ENCODE measurements around the gene EIF1AD.

The EIF1AD gene

GRCh38 chr11:65981101-65981740 lies 20.7 kb downstream of the EIF1AD start:
- no peak overlapping the region for H3K4me3 ChIP-seq (replicated peaks; ENCODE audit: low read depth, low read length)
- H3K36me3 ChIP-seq (ENCODE audit: control insufficient read depth, insufficient read depth, low read length) = peaks cover 19% of the 10 kb centered on the region
- no peak for DNase-seq (ENCODE audit: extremely low read depth, insufficient read length)
- TF ChIP-seq CTCF (IDR thresholded peaks at IDR 0.05; ENCODE audit: insufficient read depth, low read length, poor library complexity, severe bottlenecking) = no peak
- H3K27me3 ChIP-seq (replicated peaks; ENCODE audit: control insufficient read depth, insufficient read depth, low read length) = no peaks in the 10 kb centered on the region

GRCh38 chr11:65979261-65979759 lies 22.6 kb downstream of the EIF1AD start:
- peaks cover 19% of the 10 kb centered on the region for H3K36me3 ChIP-seq (ENCODE audit: control insufficient read depth, insufficient read depth, low read length)
- TF ChIP-seq CTCF (IDR thresholded peaks at IDR 0.05; ENCODE audit: insufficient read depth, low read length, poor library complexity, severe bottlenecking) = no peak
- H3K27me3 ChIP-seq (replicated peaks; ENCODE audit: control insufficient read depth, insufficient read depth, low read length) = no peaks in the 10 kb centered on the region
- no peak overlapping the region for H3K4me3 ChIP-seq (replicated peaks; ENCODE audit: low read depth, low read length)
- no peak for DNase-seq (ENCODE audit: extremely low read depth, insufficient read length)

- Histone ChIP-seq H3K4me3 (replicated peaks; ENCODE audit: low read depth, low read length) (no peak overlapping the region), H3K36me3 (ENCODE audit: control insufficient read depth, insufficient read depth, low read length) (peaks cover 19% of the 10 kb centered on the region), H3K27me3 (replicated peaks; ENCODE audit: control insufficient read depth, insufficient read depth, low read length) (no peaks in the 10 kb centered on the region)
- TF ChIP-seq CTCF (IDR thresholded peaks at IDR 0.05; ENCODE audit: insufficient read depth, low read length, poor library complexity, severe bottlenecking) = no peak
- no peak for DNase-seq (ENCODE audit: extremely low read depth, insufficient read length)
Measured at GRCh38 chr11:65978391-65979238, 23.3 kb downstream of the EIF1AD start.

DNA sequence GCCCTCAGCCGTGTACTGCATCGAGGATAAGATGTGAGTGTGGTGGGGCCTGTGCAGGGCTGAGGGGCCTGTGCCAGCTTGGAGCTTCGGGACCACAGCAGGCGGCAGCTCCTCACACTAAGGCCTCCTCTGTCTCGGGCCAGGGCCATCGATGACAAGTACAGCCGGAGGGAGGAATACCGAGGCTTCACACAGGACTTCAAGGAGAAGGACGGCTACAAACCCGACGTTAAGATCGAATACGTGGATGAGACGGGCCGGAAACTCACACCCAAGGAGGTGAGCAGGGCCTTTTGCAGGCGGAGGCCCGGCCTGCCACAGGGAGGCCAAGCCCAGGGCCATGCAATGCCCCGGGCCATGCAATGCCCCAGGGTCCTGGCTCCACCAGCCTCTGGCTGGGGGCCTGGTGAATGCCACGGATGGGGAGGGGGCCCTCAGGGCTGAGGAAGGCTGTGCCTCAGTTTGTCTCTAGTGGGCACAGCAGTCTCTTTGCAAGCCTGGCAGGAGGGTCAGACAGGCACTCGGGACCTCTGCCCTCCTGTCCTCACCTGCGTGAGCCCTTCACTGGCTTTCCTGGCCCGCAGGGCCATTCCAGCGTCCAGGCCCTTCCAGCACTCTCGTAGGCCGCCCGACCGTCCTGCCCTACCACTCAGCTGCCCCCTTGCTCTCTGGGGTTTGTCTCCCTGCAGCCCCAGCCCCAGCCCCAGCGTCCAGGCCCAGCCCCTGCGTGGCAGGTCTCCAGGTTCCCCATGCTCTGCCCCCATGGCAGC lies 24.2 kb downstream of the EIF1AD start:
- Histone ChIP-seq H3K36me3 (ENCODE audit: control insufficient read depth, insufficient read depth, low read length) (peaks cover 23% of the 10 kb centered on the region), H3K27me3 (replicated peaks; ENCODE audit: control insufficient read depth, insufficient read depth, low read length) (no peaks in the 10 kb centered on the region), H3K4me3 (replicated peaks; ENCODE audit: low read depth, low read length) (no peak overlapping the region)
- TF ChIP-seq CTCF (IDR thresholded peaks at IDR 0.05; ENCODE audit: insufficient read depth, low read length, poor library complexity, severe bottlenecking) = no peak
- DNase-seq (ENCODE audit: extremely low read depth, insufficient read length) = no peak

GRCh38 chr11:65976216-65977176 lies 25.5 kb downstream of the EIF1AD start:
- no peak for TF ChIP-seq CTCF (IDR thresholded peaks at IDR 0.05; ENCODE audit: insufficient read depth, low read length, poor library complexity, severe bottlenecking)

More at GRCh38 chr11:65976216-65977176, 25.5 kb downstream of the EIF1AD start:
- Histone ChIP-seq H3K4me3 (replicated peaks; ENCODE audit: low read depth, low read length) (no peak overlapping the region), H3K36me3 (ENCODE audit: control insufficient read depth, insufficient read depth, low read length) (peaks cover 26% of the 10 kb centered on the region), H3K27me3 (replicated peaks; ENCODE audit: control insufficient read depth, insufficient read depth, low read length) (no peaks in the 10 kb centered on the region)
- no peak for DNase-seq (ENCODE audit: extremely low read depth, insufficient read length)
